ENCODE data around the gene PSMB4.
A peak's percentile ranks its signal among the peaks of the same experiment; 100 is the strongest.
"Not testable (repeated sequence)": the region's sequence is repeated elsewhere in the genome, so short reads cannot be mapped to it uniquely, and the experiment has no call there.

Gene PSMB4

GRCh38 chr1:151399324-151400171 lies at the start of gene PSMB4:
TSS of gene PSMB4 (plus strand) at chr1:151399573. CDS start at chr1:151399588, 15 bp downstream.
- TF ChIP-seq CTCF (conservative IDR thresholded peaks at IDR 0.05; ENCODE audit: low read depth, low read length), result peak; percentile 45
- peak within 1 kb of the TSS; percentile 90 for H3K4me3 ChIP-seq (ENCODE audit: low read length)
- peak; percentile 74 for DNase-seq (ENCODE audit: low read depth)

DNA sequence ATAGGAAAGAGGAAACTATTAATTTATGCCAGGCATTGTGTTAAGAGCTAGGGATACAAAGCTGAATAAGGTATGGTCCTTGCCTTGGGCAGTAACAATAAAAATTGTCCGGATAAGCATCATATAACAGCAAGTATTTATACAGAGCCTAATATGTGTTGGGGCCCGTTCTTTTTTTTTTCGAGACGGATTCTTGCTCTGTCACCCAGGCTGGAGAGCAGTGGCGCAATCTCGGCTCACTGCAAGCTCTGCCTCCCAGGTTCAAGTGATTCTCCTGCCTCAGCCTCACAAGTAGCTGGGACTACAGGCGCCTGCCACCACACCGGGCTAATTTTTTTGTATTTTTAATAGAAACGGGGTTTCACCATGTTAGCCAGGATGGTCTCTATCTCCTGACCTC lies 49.0 kb upstream of the PSMB4 start:
- H3K4me3 ChIP-seq (ENCODE audit: low read length); DNase-seq (ENCODE audit: low read depth): not testable (repeated sequence)

GRCh38 chr1:151352021-151352718 lies 47.2 kb upstream of the PSMB4 start:
- no peak for TF ChIP-seq CTCF (conservative IDR thresholded peaks at IDR 0.05; ENCODE audit: low read depth, low read length)
- H3K4me3 ChIP-seq (ENCODE audit: low read length), result no peak overlapping the region
- no peak for DNase-seq (ENCODE audit: low read depth)

DNA sequence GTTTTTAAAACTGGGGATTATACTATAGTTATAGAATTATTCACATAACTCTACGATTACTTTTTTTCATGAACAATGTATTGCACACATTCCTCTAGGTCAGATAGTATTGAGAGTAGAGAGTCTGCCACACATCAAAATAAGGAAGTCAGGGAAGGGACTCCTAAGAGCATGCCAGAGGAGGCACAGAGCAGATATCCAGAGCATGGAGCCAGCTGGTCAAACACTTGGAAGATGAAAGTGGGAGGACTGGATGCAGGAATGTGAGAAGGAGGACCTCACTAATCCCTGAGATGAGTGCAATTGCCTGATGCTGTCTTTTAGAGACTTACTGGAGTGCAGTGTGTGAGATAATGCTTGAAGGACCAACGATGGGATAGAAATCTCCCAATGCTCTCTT lies 42.7 kb upstream of the PSMB4 start:
- DNase-seq (ENCODE audit: low read depth), result no peak
- no peak for TF ChIP-seq CTCF (conservative IDR thresholded peaks at IDR 0.05; ENCODE audit: low read depth, low read length)

DNA sequence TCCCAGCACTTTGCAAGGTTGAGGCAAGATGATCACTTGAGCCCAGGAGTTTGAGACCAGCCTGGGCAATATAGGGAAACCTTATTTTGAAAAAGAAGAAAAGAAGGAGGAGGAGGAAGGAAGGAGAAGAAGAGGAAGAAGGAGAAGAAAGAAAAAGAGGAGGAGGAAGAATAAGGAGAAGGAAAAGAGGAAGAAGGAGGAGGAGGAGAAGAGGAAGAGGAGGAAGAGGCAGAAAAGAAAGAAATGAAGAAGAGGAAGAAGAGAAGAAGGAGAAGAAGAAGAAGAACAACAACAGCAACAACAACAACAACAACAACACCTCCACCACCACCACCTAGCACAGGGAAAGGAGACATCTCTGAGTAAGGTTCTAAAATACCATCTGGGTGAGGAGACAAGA lies 37.5 kb upstream of the PSMB4 start:
- DNase-seq (ENCODE audit: low read depth), result no peak
- no peak for TF ChIP-seq CTCF (conservative IDR thresholded peaks at IDR 0.05; ENCODE audit: low read depth, low read length)
- H3K4me3 ChIP-seq (ENCODE audit: low read length), result no peak overlapping the region

More for the DNA sequence above, 42.7 kb upstream of the PSMB4 start:
- no peak overlapping the region for H3K4me3 ChIP-seq (ENCODE audit: low read length)

DNA sequence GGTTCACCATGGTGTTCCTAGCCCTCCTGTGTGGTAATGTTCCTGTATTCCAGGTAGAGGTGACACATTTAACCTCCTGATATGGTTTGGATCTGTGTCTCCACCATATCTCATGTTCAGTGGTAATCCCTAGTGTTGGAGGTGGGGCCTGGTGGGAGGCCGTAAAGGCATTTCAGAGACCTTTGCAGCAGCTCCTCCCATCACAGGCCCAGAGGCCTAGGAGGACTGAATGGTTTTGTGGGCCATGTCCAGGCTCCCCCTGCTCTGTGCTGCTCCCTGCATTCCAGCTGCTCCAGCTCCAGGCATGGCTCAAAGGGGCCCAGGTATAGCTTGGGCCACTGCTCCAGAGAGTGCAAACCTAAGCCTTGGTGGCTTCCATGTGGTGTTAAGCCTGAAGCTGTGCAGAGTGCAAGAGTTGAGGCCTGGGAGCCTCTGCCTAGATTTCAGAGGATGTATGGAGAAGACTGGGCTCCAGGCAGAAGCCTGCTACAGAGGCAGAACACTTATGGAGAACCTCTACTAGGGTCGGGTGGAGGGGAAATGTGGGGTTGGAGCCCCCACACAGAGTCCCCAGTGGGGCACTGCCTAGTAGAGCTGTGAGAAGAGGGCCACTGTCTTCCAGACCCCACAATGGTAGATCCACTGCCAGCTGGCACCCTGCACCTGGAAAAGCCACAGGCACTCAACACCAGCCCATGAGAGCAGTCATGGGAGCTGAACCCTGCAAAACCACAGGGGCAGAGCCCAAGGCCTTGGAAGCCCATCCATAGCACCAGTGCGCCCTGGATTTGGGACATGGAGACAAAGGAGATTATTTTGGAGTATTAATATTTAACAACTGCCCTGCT lies 36.8 kb upstream of the PSMB4 start:
- TF ChIP-seq CTCF (conservative IDR thresholded peaks at IDR 0.05; ENCODE audit: low read depth, low read length), result no peak
- no peak for DNase-seq (ENCODE audit: low read depth)
- H3K4me3 ChIP-seq (ENCODE audit: low read length), result no peak overlapping the region

GRCh38 chr1:151364996-151365395 lies 34.4 kb upstream of the PSMB4 start:
- no peak for DNase-seq (ENCODE audit: low read depth)
- no peak for TF ChIP-seq CTCF (conservative IDR thresholded peaks at IDR 0.05; ENCODE audit: low read depth, low read length)
- H3K4me3 ChIP-seq (ENCODE audit: low read length), result no peak overlapping the region
